ENCODE measurements around the gene SHQ1. TPM values are rescaled to one million over a fixed set of nuclear protein-coding genes. Genes with fewer than 3 reads are reported as not detected.
"Not testable (repeated sequence)": the region's sequence is repeated elsewhere in the genome, so short reads cannot be mapped to it uniquely, and the experiment has no call there.

SHQ1 gene
- total RNA-seq, 1 donor from 2014 or later, result 17.1 TPM

- DNase-seq (ENCODE audit: low spot score), result no peak
Measured at GRCh38 chr3:72800869-72801268, 47.4 kb downstream of the SHQ1 start.

DNA sequence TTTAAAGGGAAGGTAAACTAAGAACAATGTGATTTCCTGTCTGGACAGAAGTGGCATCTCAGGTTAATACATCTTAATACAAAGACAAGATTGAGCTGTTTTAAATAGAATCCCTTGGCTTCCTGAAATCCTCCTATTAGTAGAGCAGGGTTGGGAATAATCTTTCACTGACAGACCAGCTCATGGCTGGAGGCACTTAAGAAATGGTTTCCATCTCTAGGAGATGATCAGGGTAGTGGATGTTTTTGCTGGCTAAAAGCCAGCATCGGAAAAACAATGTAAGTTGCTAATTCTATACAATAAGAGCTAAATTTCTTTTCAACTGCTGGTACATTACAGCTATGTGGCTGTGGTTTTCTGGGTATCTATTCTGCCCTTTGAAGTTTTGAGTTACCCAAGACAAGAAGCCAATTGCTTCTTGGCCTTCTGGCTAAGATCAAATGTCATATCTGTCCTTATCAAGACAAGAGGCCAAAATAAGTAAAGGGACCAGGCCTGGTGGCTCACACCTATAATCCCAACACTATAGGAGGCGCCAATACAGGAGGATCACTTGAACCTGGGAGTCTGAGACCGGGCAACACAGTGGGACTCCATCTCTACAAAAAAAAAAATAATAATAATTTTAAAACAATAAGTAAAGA, 49.6 kb downstream of the SHQ1 start:
- peak; percentile 24 for DNase-seq (ENCODE audit: low spot score)

DNA sequence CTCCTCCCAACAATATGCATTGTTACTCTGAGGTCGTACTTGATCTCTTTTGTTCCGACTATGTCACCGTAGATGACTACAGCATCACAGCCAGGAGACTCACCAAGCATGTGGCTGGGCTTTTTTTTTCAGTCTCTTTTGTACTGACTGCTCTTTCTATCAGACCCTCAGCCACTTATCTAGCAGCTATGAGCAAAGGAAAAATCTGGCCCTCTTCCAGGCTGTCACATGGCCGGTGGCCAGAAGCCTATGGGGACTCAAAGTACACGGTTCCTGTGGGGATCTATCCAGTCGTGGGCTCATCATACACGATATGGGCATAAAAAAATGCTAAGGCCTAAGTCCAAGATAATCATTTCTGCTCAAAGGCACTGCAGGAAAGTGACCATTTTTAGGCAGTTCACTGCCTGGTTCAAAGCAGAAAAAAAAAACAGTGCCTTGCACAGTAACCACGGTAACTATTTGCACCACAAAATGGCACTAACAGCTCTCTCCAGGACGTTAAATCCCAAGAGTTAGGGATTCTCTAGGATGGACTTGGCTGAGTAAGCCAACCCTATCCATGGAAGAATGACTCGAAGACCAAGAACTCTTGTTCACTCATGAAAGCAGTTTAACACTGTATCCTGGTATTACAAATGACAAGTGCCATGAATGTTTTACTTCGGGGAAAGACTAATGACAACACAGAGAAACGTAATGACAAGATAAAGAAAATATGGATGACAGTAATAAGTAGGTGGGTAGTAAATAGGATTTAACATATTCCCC, 50.3 kb downstream of the SHQ1 start:
- peak; percentile 39 for DNase-seq (ENCODE audit: low spot score)

DNA sequence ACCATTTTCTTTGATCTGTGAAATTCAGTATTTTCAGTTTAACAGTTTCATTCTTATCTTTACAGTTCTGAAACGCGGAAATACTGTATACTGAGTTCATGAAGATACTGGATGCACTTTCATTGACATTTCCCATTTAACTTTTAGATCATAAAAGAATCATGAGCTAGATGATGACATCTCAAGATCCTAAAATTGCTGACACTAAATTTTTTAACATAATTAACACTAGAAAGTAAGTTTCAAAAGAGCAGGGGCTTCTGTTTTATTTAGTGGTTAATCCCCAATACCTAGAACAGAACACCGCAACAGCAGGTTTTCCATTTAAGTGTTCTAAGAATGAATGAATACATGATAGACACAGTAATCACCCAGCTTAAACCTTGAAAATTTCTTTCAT, 54.2 kb downstream of the SHQ1 start:
- no peak for DNase-seq (ENCODE audit: low spot score)

DNA sequence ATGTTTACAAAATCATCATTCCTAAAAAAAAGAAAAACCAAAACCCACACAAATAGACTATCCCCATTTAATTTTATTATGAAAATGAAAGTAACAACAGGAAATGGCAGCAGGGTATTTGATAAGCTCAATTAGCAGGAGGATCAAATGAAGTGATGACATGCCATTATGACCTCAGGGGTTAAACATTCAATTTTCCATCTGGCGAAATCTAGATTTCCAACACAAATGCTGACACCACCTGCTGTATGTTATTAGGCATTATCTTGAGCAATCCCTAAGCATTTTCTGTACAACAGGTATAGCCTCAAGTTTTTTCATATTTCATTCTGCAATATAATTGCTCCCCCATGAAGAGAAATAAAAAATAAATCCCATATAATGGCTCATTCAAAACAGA, 57.1 kb downstream of the SHQ1 start:
- no peak for DNase-seq (ENCODE audit: low spot score)

- no peak for DNase-seq (ENCODE audit: low spot score)
Measured at GRCh38 chr3:72789786-72790185, 58.5 kb downstream of the SHQ1 start.

DNA sequence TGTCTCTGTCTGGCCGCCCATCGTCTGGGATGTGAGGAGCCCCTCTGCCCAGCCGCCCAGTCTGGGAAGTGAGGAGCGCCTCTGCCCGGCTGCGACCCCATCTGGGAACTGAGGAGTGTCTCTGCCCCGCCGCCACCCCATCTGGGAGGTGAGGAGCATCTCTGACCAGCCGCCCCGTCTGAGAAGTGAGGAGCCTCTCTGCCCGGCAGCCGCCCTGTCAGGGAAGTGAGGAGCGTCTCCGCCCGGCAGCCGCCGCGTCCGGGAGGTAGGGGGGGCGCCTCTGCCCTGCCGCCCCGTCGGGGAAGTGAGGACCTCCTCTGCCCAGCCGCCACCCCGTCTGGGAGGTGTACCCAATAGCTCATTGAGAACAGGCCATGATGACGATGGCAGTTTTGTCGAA, 60.0 kb downstream of the SHQ1 start:
- not testable (repeated sequence) for DNase-seq (ENCODE audit: low spot score)

DNA sequence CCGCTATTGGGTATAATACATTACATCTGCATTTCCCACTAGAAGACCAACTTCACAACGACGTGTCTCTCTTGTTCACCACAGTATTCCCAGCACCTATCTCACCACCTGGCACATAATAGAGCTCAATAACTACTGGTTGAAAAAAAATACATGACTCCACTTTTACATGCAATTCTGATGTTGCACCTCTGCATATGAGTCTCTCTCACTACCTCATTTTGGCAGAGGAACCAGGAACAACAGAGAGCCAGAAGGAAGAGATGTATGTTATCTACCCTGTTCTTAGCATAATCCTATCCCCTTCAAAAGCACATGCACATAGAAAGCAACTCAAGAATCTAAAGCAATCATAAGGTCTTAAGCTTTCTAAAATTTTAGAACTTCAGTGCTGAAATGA, 61.6 kb downstream of the SHQ1 start:
- no peak for DNase-seq (ENCODE audit: low spot score)

GRCh38 chr3:72784226-72784625, 64.0 kb downstream of the SHQ1 start:
- DNase-seq (ENCODE audit: low spot score), result no peak

DNA sequence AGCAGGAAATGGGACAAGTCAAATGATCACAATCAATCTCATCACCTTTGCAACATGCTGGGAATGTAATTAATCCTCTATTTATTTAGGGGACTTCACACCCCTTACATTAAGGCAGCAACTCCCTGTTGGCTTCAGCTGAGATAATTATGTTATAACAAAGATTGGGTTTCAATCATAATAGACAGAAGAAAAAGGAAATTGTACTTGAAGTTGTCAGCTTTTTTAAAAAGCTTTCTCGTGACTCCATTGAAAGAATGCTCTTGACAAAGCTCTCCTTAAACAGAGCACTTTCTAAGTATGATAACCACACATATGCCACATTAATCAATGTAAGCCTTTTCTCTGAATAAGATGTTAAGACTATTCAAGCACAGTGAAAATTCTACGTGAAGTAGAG, 65.7 kb downstream of the SHQ1 start:
- no peak for DNase-seq (ENCODE audit: low spot score)

GRCh38 chr3:72769758-72770540, 78.3 kb downstream of the SHQ1 start:
- no peak for DNase-seq (ENCODE audit: low spot score)

GRCh38 chr3:72768936-72769335, 79.3 kb downstream of the SHQ1 start:
- DNase-seq (ENCODE audit: low spot score), result no peak

GRCh38 chr3:72768481-72768880, 79.8 kb downstream of the SHQ1 start:
- DNase-seq (ENCODE audit: low spot score), result no peak

GRCh38 chr3:72768006-72768441, 80.2 kb downstream of the SHQ1 start:
- peak; percentile 91 for DNase-seq (ENCODE audit: low spot score)

- DNase-seq (ENCODE audit: low spot score), result no peak
Measured at GRCh38 chr3:72766866-72767265, 81.4 kb downstream of the SHQ1 start.

- DNase-seq (ENCODE audit: low spot score), result no peak
Measured at GRCh38 chr3:72763751-72764440, 84.3 kb downstream of the SHQ1 start.

- DNase-seq (ENCODE audit: low spot score), result no peak
Measured at GRCh38 chr3:72761410-72761809, 86.8 kb downstream of the SHQ1 start.

- no peak for DNase-seq (ENCODE audit: low spot score)
Measured at GRCh38 chr3:72760225-72760624, 88.0 kb downstream of the SHQ1 start.

- peak; percentile 17 for DNase-seq (ENCODE audit: low spot score)
Measured at GRCh38 chr3:72756900-72757299, 91.3 kb downstream of the SHQ1 start.

DNA sequence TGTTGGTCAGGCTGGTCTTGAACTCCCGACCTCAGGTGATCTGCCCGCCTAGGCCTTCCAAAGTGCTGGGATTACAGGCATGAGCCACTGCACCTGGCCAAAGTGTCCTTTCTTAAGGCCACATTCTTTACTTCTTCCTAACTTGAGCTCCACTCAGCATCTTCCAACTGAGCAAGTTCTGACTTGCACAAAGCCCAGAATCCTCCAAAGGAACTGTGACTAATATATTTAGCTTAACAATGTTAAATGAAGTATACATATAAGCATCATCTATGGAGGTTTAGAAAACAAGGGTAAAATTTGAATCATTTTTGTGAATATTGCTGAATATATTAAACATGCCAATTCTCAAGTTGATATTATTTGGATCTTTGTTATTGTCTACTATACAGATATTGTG, 93.7 kb downstream of the SHQ1 start:
- no peak for DNase-seq (ENCODE audit: low spot score)

DNA sequence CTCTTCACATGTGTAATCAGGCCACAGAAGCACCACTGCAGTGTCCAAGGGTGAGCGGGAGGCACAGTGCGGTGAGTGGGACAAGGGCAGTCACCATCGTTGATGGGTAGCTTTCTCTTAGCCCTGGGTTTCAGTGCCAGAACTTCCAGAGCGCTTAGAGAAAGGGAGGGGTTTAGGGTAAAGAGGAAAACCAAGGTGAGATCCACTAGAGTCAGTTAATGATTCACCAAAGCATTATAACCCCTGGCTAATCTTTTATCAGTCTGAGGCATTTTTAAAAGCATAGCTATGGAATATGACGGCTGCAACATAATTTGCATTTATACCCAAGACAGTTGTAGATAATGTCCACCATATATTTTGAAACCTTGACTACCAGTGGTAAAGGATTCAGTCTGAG, 94.8 kb downstream of the SHQ1 start:
- no peak for DNase-seq (ENCODE audit: low spot score)

DNA sequence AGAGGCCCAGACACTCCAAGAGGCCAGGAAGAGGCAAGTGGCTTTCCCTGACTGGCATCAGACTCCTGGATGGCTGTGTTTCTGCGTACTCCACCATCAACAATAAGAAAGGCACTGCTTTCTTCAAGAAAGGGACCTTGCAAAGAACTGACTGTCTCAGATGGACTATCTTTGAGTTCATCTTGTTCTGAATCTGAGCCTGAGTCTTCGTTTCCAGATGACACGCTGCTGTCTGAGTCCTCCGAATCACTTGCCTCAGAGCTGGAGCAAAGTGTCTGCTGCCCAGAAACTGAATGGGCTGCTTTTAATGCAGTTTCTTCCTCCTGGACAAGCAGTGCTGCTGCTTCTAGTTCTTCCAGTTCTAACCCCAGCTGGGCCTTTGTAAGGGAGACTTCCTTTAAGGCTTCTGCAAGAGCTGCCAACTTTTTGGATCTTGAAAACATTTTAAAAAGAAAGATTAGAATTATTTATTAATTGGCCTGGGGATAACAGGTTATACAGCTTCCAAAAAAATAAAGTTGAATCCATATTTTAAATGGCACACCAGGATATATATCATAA, 97.8 kb downstream of the SHQ1 start:
- peak; percentile 38 for DNase-seq (ENCODE audit: low spot score)

Measured in umbilical cord (tissue), 2 donors.